Mucosa of descending colon (tissue), 3 donors: ENCODE measurements around the gene VPS50. TPM values are rescaled to one million over a fixed set of nuclear protein-coding genes. Genes with fewer than 3 reads are reported as not detected.
A peak's percentile ranks its signal among the peaks of the same experiment; 100 is the strongest.

Experiments
- ATAC-seq: fragments of 200-7000 bp; cut with Tn5 transposase; one replicate; pipeline ENCODE4 v1.9.1; 2020; ENCODE audit warnings: mild to moderate bottlenecking, moderate library complexity
- DNase-seq, 3 donors: peaks; one replicate each; pipeline ENCODE4 v3.0.0-alpha.2; 2020
- H3K36me3 ChIP-seq: fragments of 200-600 bp; one replicate; pipeline ENCODE4 v1.8.0; 2021; ENCODE audit warnings: low read depth, mild to moderate bottlenecking
- H3K4me1 ChIP-seq: fragments of 200-600 bp; one replicate; pipeline ENCODE4 v1.8.0; 2021; ENCODE audit warnings: low read depth, mild to moderate bottlenecking
- H3K4me3 ChIP-seq: fragments of 200-600 bp; one replicate; pipeline ENCODE4 v1.8.0; 2021; ENCODE audit warnings: mild to moderate bottlenecking
- H3K9me3 ChIP-seq: fragments of 200-600 bp; one replicate; pipeline ENCODE4 v1.8.0; 2021; ENCODE audit warnings: mild to moderate bottlenecking
- CTCF ChIP-seq: fragments of 200-600 bp; IDR thresholded peaks from one replicate; pipeline ENCODE4 v1.8.0; 2022; ENCODE audit warnings: antibody characterized with exemption, mild to moderate bottlenecking
- intact Hi-C, 2 donors: fragments of 100-400 bp; cut with DNase I in 1 of 2; cut with micrococcal nuclease in 1 of 2; formaldehyde crosslinking; loops; one replicate each; pipeline versions ENCODE4 v1.11.0 to v1.11.1; 2022; cut with DNase I, micrococcal nuclease
- total RNA-seq, 3 donors: library from RNA; stranded (reverse); fragmentation: NEBNext Ultra II Directional in 2 of 3; extraction: Animal tissue kit (Norgen Biotek cat#: 25700) in 2 of 3; gene quantifications; one replicate each; pipeline versions ENCODE4 v1.2.1 to v1.2.4, GENCODE V29; 2021 to 2023
- donor health status: DM: no; HTN: no; CAD: no; lungs with moderate emphysema.
- donor health status: DM: no; HTN: no; CAD: no.
- donor health status: DM: no; HTN: yes; CAD: no.

The VPS50 gene
- total RNA-seq, 3 donors from 2014 or later, result 24.6 to 42.4 (median 30.2) TPM

GRCh38 chr7:93373537-93373936 is 141.4 kb downstream of the VPS50 start:
- Histone ChIP-seq H3K4me3 (no peak overlapping the region), H3K36me3 (no peaks in the 10 kb centered on the region), H3K4me1 (no peaks in the 10 kb centered on the region), H3K9me3 (no peaks in the 10 kb centered on the region)
- ATAC-seq, result no peak
- no peak for TF ChIP-seq CTCF
- no peak for DNase-seq
- intact Hi-C loops, result no loop called here

GRCh38 chr7:93374345-93374940 is 142.3 kb downstream of the VPS50 start:
- no peaks in the 10 kb centered on the region for H3K4me1 ChIP-seq
- no peaks in the 10 kb centered on the region for H3K9me3 ChIP-seq
- no peak for ATAC-seq
- no peaks in the 10 kb centered on the region for H3K36me3 ChIP-seq
- no peak for DNase-seq
- intact Hi-C loops, result no loop called here
- H3K4me3 ChIP-seq, result no peak overlapping the region
- peak; percentile 48 for TF ChIP-seq CTCF

GRCh38 chr7:93375603-93376002 is 143.4 kb downstream of the VPS50 start:
- no peaks in the 10 kb centered on the region for H3K9me3 ChIP-seq
- no peak for TF ChIP-seq CTCF
- DNase-seq (no peak), ATAC-seq (peak; percentile 25)
- no peaks in the 10 kb centered on the region for H3K4me1 ChIP-seq
- no peak overlapping the region for H3K4me3 ChIP-seq
- intact Hi-C loops, result no loop called here
- H3K36me3 ChIP-seq, result no peaks in the 10 kb centered on the region

- no peaks in the 10 kb centered on the region for H3K9me3 ChIP-seq
- no peak overlapping the region for H3K4me3 ChIP-seq
- no peak for DNase-seq
- intact Hi-C loops, result no loop called here
- H3K4me1 ChIP-seq, result no peaks in the 10 kb centered on the region
- no peak for TF ChIP-seq CTCF
- ATAC-seq, result no peak
- H3K36me3 ChIP-seq, result no peaks in the 10 kb centered on the region
Observed at GRCh38 chr7:93378131-93378760, 146.1 kb downstream of the VPS50 start.

- intact Hi-C loops, result no loop called here
- H3K9me3 ChIP-seq, result no peaks in the 10 kb centered on the region
Observed at GRCh38 chr7:93382362-93382761, 150.2 kb downstream of the VPS50 start.

More at GRCh38 chr7:93382362-93382761, 150.2 kb downstream of the VPS50 start:
- ATAC-seq (no peak), DNase-seq (no peak)
- Histone ChIP-seq H3K4me3 (no peak overlapping the region), H3K36me3 (no peaks in the 10 kb centered on the region), H3K4me1 (no peaks in the 10 kb centered on the region)
- TF ChIP-seq CTCF, result no peak
